B cell (primary cell): ENCODE measurements around the gene MRPL10.

ENCODE experiments used
- CTCF ChIP-seq: fragments of 200-600 bp; IDR thresholded peaks from one replicate; pipeline ENCODE4 v1.8.0; 2022; ENCODE audit warnings: antibody characterized with exemption, mild to moderate bottlenecking
- EZH2 ChIP-seq: IDR thresholded peaks from 2 replicates; pipeline ENCODE4 v1.6.1; 2012; ENCODE audit warnings: borderline replicate concordance, low read depth, mild to moderate bottlenecking, moderate library complexity, low read length; ENCODE audit not compliant: insufficient read depth, poor library complexity, severe bottlenecking

- TF ChIP-seq CTCF = no peak
- TF ChIP-seq EZH2 = no peak
These were observed 20.3 kb downstream of the MRPL10 start for GRCh38 chr17:47810901-47811635.
